Epithelial cell of esophagus (primary cell): ENCODE results near the gene ZNF195.
"Not testable (repeated sequence)": the region's sequence is repeated elsewhere in the genome, so short reads cannot be mapped to it uniquely, and the experiment has no call there.

Experiments used
- DNase-seq: peaks from one replicate; pipeline ENCODE4 v3.0.0; 2010; ENCODE audit warnings: low read depth
- H3K4me3 ChIP-seq: 2 replicates; pipeline ENCODE4 v1.5.1; 2011; ENCODE audit warnings: mild to moderate bottlenecking, low read length, control low read depth
- CTCF ChIP-seq: IDR thresholded peaks from 2 replicates; pipeline ENCODE4 v1.5.1; 2011; ENCODE audit warnings: low read depth, mild to moderate bottlenecking, low read length, control low read depth, inconsistent platforms; ENCODE audit not compliant: insufficient read depth; ENCODE audit errors: missing control alignments

Gene ZNF195

DNA sequence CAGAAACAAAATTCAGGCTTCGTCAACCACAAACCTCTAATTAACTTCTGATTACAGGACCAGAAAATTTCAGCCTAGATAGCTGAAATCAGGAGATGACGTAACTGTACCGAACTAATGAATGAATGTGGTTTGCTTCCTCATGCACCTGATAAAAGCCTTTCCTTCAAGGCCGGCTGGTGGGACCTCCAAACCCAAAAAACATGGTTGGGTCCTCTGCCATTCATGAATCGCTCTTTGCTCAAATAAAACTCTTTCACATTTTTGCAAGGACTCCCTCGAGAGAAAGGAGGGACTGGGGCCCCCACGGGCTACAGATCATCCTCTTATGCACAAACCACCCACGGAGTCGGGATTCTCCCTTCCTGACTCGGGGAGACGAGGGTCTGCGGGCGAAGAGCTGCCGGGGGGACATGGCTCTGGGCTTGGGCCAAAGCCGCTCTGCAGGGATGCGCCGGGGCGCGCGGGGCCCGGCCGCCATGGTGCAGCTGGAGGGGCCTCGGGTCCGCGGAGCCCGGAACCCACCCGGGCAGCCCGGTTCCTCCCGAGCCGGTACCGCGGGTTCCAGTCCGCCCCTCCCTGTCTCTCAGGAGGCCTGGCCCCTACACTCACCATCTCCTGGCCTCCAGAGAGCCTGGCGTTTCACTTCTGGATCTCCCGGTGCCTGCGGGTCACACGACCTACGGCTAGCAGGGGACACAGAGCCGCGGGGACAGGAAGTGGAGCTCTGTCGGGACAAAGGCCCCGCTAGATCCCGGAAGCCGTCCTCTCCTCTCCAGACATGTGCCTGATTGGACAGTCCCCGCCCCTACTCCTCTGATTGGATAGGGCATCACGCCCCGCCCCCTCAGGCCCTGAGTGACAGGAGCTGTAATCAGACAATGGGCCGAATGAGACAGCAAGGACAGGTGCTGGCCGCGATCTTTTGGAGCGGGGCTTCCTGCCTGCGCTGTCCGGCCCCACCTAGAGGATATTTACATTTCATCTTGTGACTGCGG, at the start of gene ZNF195:
Gene ZNF195, minus strand, starts transcription at position 721 of the 998 bp plus-strand sequence. Its CDS starts 106 bp downstream, at position 615.
- peak within 1 kb of the TSS; percentile 90 for H3K4me3 ChIP-seq
- peak; percentile 97 for DNase-seq
- TF ChIP-seq CTCF: no peak

GRCh38 chr11:3428076-3428475, 49.1 kb upstream of the ZNF195 start:
- DNase-seq, H3K4me3 ChIP-seq: not testable (repeated sequence)

- H3K4me3 ChIP-seq, DNase-seq: not testable (repeated sequence)
Observed at GRCh38 chr11:3426541-3426940, 47.6 kb upstream of the ZNF195 start.

GRCh38 chr11:3423928-3424327, 45.0 kb upstream of the ZNF195 start:
- not testable (repeated sequence) for H3K4me3 ChIP-seq

GRCh38 chr11:3423138-3423731, 44.3 kb upstream of the ZNF195 start:
- DNase-seq: not testable (repeated sequence)

More at GRCh38 chr11:3423928-3424327, 45.0 kb upstream of the ZNF195 start:
- DNase-seq: not testable (repeated sequence)

GRCh38 chr11:3422380-3423137, 43.6 kb upstream of the ZNF195 start:
- H3K4me3 ChIP-seq: peak overlapping the region; percentile 55
- DNase-seq: peak; percentile 99

More at GRCh38 chr11:3423138-3423731, 44.3 kb upstream of the ZNF195 start:
- peak overlapping the region; percentile 46 for H3K4me3 ChIP-seq

GRCh38 chr11:3421608-3422379, 42.8 kb upstream of the ZNF195 start:
- H3K4me3 ChIP-seq: peak overlapping the region; percentile 55
- not testable (repeated sequence) for DNase-seq

DNA sequence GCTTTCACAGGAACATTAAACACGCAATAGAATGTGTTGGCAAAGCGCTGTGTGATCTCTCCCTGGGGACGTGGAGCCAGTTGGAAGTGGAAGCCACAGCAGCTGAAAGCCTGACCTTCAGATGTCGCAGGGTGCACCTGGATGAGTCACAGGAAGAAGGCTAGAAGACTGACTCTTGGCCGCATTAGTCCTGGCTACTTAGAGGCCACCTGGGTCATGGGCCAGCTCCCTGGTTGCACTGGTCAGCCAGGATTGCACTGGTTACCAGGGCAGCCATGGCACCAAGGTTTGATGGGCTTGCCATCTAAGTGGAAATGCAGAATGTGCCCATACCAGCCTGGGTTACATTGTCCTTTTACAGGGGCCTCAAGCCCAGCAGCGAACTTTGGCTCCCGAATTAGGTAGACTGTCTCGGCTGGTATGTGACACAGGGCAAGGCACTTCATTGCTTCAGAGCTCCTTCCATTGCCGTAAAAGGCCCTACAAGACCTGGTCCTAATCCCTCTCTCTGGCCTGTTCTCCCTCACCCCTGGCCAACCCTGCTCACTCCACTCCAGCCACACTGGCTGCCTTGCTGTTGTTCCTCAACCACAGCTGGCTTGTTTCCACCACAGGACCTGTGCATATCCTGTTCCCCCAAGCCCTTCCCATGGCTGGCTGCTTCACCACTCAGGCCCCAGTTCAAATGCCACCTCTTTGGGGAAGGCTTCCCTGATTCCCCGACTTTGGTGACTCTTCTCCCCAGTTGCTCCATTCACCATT, 41.5 kb upstream of the ZNF195 start:
- DNase-seq, H3K4me3 ChIP-seq: not testable (repeated sequence)

- DNase-seq, H3K4me3 ChIP-seq: not testable (repeated sequence)
Observed at GRCh38 chr11:3419496-3419895, 40.5 kb upstream of the ZNF195 start.

DNA sequence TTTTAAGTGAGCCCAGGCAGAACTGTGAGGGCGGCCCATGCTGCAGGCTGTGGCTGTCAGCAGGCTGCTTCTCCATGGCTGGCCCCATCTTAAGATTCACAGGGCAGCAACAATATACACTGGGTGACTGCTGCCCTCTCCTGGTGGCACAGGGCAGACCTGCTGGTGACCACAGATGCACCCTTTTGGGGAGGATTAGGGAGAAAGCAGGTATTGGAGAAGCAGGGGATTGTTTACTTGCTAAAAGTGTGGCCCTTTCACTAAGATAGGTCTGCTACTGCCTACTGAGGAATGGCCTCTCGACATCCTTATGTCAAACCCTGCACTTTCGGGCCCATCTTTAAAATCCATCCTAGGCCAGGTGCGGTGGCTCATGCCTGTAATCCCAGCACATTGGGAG, 38.1 kb upstream of the ZNF195 start:
- DNase-seq: peak; percentile 62
- not testable (repeated sequence) for H3K4me3 ChIP-seq
- peak; percentile 52 for TF ChIP-seq CTCF

- DNase-seq, H3K4me3 ChIP-seq: not testable (repeated sequence)
Observed at GRCh38 chr11:3415301-3415700, 36.4 kb upstream of the ZNF195 start.

DNA sequence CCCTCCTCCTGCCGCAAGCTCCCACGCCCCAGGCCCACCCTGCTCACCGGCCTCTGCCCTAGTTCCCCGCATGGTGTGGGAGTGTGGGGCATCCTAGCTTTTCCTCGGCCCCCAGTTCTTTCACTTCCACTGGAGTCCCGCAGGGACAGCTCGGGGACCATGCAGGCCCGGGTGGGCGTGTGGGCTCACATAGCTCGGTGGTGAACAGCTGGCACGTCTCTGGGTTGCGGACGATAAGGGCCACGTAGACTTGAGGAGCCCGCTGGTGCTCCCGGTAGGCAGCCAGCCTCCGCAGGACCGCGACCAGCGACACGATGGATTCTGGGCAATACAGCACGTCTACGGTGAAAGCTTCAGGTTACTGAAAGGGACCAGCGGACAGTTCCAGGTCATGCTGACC, 34.7 kb upstream of the ZNF195 start:
- not testable (repeated sequence) for DNase-seq, H3K4me3 ChIP-seq
